ENCODE data around the gene TAS2R31. TPM values are rescaled to one million over a fixed set of nuclear protein-coding genes. Genes with fewer than 3 reads are reported as not detected.

Gene TAS2R31
- total RNA-seq, 1 donor from 2014 or later: 3.1 TPM

- no peak for DNase-seq (ENCODE audit: low spot score)
- no peaks in the 10 kb centered on the region for H3K36me3 Mint-ChIP-seq (ENCODE audit: low read depth, unreplicated experiment)
- no peak overlapping the region for H3K4me3 Mint-ChIP-seq (ENCODE audit: unreplicated experiment)
- no peak for TF ChIP-seq CTCF (IDR thresholded peaks at IDR 0.05; ENCODE audit: unreplicated experiment)
- no peak overlapping the region for H3K27ac Mint-ChIP-seq (ENCODE audit: unreplicated experiment)
- peaks cover under 1% of the 10 kb centered on the region for H3K27me3 Mint-ChIP-seq (ENCODE audit: unreplicated experiment)
- peaks cover 14% of the 10 kb centered on the region for H3K4me1 Mint-ChIP-seq (ENCODE audit: unreplicated experiment)
- no peaks in the 10 kb centered on the region for H3K9me3 Mint-ChIP-seq (ENCODE audit: unreplicated experiment)
Measured at GRCh38 chr12:11014234-11014633, 17.0 kb downstream of the TAS2R31 start.

- H3K4me3 Mint-ChIP-seq (ENCODE audit: unreplicated experiment): no peak overlapping the region
- H3K27ac Mint-ChIP-seq (ENCODE audit: unreplicated experiment): no peak overlapping the region
- no peaks in the 10 kb centered on the region for H3K36me3 Mint-ChIP-seq (ENCODE audit: low read depth, unreplicated experiment)
Measured at GRCh38 chr12:11007608-11008007, 23.6 kb downstream of the TAS2R31 start.

GRCh38 chr12:10998204-10998603, 33.0 kb downstream of the TAS2R31 start, which contains the start of gene TAS2R20:
TAS2R20 (minus strand) TSS chr12:10998304; CDS start chr12:10997875, 429 bp downstream.
- no peak for TF ChIP-seq CTCF (IDR thresholded peaks at IDR 0.05; ENCODE audit: unreplicated experiment)
- Mint-ChIP-seq H3K4me3 (ENCODE audit: unreplicated experiment) (no peak within 1 kb of the TSS), H3K9me3 (ENCODE audit: unreplicated experiment) (no peaks in the 10 kb centered on the region), H3K36me3 (ENCODE audit: low read depth, unreplicated experiment) (no peaks in the 10 kb centered on the region), H3K27ac (ENCODE audit: unreplicated experiment) (no peak within 1 kb of the TSS), H3K27me3 (ENCODE audit: unreplicated experiment) (no peaks in the 10 kb centered on the region), H3K4me1 (ENCODE audit: unreplicated experiment) (no peaks in the 10 kb centered on the region)
- DNase-seq (ENCODE audit: low spot score): no peak

More at GRCh38 chr12:11007608-11008007, 23.6 kb downstream of the TAS2R31 start:
- Mint-ChIP-seq H3K4me1 (ENCODE audit: unreplicated experiment) (no peaks in the 10 kb centered on the region), H3K27me3 (ENCODE audit: unreplicated experiment) (no peaks in the 10 kb centered on the region), H3K9me3 (ENCODE audit: unreplicated experiment) (no peaks in the 10 kb centered on the region)
- no peak for DNase-seq (ENCODE audit: low spot score)
- TF ChIP-seq CTCF (IDR thresholded peaks at IDR 0.05; ENCODE audit: unreplicated experiment): no peak

GRCh38 chr12:10994307-10994706, 36.9 kb downstream of the TAS2R31 start:
- Mint-ChIP-seq H3K36me3 (ENCODE audit: low read depth, unreplicated experiment) (peaks cover 4% of the 10 kb centered on the region), H3K4me3 (ENCODE audit: unreplicated experiment) (no peak overlapping the region), H3K27me3 (ENCODE audit: unreplicated experiment) (no peaks in the 10 kb centered on the region), H3K4me1 (ENCODE audit: unreplicated experiment) (no peaks in the 10 kb centered on the region), H3K9me3 (ENCODE audit: unreplicated experiment) (no peaks in the 10 kb centered on the region), H3K27ac (ENCODE audit: unreplicated experiment) (no peak overlapping the region)
- TF ChIP-seq CTCF (IDR thresholded peaks at IDR 0.05; ENCODE audit: unreplicated experiment): no peak
- DNase-seq (ENCODE audit: low spot score): no peak

- DNase-seq (ENCODE audit: low spot score): no peak
- H3K9me3 Mint-ChIP-seq (ENCODE audit: unreplicated experiment): no peaks in the 10 kb centered on the region
- no peak for TF ChIP-seq CTCF (IDR thresholded peaks at IDR 0.05; ENCODE audit: unreplicated experiment)
- H3K27me3 Mint-ChIP-seq (ENCODE audit: unreplicated experiment): no peaks in the 10 kb centered on the region
- no peak overlapping the region for H3K27ac Mint-ChIP-seq (ENCODE audit: unreplicated experiment)
- no peaks in the 10 kb centered on the region for H3K4me1 Mint-ChIP-seq (ENCODE audit: unreplicated experiment)
- no peak overlapping the region for H3K4me3 Mint-ChIP-seq (ENCODE audit: unreplicated experiment)
- peaks cover 4% of the 10 kb centered on the region for H3K36me3 Mint-ChIP-seq (ENCODE audit: low read depth, unreplicated experiment)
Measured at GRCh38 chr12:10989107-10989506, 42.1 kb downstream of the TAS2R31 start.

Data from endothelial cell (in vitro differentiated cells).